ENCODE measurements around the gene AGBL5.
"Not testable (repeated sequence)": the region's sequence is repeated elsewhere in the genome, so short reads cannot be mapped to it uniquely, and the experiment has no call there.

AGBL5 gene

DNA sequence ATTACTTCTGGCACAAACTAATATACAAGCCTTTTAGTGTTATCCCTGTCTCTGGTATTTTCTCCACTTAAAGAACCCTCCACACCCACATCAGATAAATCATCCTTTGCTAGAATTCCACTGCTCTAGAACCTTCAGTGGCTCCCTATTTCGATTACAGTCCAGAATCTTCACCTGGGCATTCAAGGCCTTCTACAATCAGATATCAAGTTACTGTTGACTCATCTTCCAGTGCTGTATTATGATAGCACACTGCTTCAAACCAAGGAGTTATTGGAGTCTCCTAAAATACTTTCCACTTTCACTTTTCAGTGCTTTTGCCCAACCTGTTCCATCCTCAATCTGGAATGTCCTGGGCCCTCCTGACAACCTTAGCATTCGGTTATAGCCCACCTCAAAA, 64.1 kb downstream of the AGBL5 start:
- no peak for DNase-seq (ENCODE audit: low read depth in 1 of 2, low spot score in 1 of 2)

DNA sequence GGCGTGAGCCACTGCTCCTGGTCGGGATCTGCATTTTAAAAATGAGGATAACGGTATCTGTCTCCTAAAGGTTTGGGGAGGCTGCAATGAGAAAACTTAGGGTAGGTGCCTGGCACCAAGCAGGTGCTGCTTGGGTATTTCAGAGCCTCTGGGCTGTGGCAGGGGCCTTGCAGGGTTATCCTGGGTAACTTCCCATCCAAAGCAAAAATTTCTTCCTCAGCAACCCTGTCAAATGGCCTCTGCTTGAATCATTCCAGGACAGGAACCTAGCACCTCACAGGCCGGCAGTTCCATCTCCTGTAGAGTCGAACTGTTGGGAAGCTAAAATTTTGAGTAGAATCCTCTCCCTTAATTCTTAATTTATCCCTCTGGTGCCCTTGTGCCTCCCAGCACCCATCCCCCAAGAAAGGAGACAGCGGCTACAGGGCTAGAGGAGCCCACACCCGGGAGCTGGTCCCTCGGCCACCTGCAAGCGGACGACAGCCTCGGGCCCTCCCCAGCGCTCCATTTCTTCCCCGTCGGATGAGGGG, 66.6 kb downstream of the AGBL5 start:
- DNase-seq (ENCODE audit: low read depth in 1 of 2, low spot score in 1 of 2), result no peak

DNA sequence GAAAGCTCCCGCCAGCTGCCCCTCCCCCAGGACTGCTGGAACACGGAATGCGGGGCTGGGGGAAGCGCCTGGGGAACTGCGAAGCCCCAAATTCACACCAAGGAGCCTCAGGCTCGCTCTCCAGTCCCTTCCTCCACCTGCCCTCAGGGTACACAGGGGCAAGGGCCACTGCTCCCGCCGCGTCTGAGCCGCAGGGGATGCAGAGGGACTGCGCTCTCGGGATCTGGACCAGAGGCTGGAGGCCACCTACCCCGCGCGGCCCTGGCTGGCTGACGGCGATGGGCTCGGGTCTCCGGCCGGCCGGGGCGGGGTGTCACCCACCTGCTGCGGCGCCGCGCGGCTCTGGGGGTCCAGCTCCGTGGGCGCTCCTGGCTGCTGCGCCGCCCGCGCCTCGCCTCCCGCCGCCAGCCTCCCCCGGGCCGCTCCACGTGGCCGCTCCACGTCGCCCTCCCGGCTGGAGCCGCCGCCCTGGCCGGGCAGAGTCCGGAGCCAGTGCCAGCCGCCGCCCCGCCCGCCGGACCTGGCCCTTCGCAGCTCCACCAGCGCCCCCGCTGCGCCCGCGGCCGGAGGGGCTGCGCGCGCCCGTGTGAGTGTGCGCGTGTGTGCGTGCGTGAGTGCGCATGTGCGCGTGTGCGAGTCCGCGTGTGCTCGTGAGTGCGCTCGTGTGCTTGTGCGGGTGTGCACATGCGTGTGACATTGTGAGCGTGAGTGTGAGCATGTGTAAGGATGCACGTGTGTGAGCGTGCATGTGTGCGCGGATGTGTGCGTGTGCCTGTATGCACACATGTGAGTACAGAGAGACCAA, 67.3 kb downstream of the AGBL5 start, which contains the start of gene CGREF1:
Gene CGREF1, minus strand, starts transcription at position 604 of the 805 bp plus-strand sequence. CDS start 14,762 bp downstream, outside the sequence.
- DNase-seq (ENCODE audit: low read depth in 1 of 2, low spot score in 1 of 2), result no peak

DNA sequence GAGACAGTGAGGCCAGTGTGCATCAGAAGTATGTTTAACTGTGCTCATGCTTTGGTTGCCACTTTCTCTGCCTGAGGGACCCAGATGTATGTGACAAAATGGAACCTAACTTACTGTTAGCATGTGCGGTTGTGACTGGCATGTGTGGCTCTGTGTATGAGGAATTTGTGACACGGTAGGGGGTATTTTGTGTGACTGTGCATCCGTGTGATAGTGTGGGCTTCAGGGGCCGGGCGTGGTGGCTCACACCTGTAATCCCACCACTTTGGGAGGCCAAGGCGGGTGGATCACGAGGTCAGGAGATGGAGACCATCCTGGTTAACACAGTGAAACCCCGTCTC, 67.8 kb downstream of the AGBL5 start:
- not testable (repeated sequence) for DNase-seq (ENCODE audit: low read depth in 1 of 2, low spot score in 1 of 2)
